Lower leg skin (tissue), 4 donors: Measurements from ENCODE around the gene NRXN3. TPM values are rescaled to one million over a fixed set of nuclear protein-coding genes. Genes with fewer than 3 reads are reported as not detected.

Experiments used
- DNase-seq, 2 donors: peaks; one replicate each; pipeline ENCODE4 v3.0.0-alpha.2; 2019; ENCODE audit warnings: low spot score in 2 of 2
- H3K4me3 ChIP-seq: fragments of 200-600 bp; sonication (generic); 2 replicates; pipeline ENCODE4 v1.5.1; 2017; ENCODE audit warnings: mild to moderate bottlenecking, low read depth; ENCODE audit not compliant: poor library complexity, severe bottlenecking
- CTCF ChIP-seq, 3 donors: fragments of 450-650 bp; IDR thresholded peaks; one replicate each; pipeline ENCODE4 v1.5.1; 2016; ENCODE audit warnings: antibody characterized with exemption in 3 of 3, mild to moderate bottlenecking in 3 of 3, moderate library complexity in 2 of 3
- POLR2A ChIP-seq, 2 donors: fragments of 450-650 bp; IDR thresholded peaks; one replicate each; pipeline ENCODE4 v1.6.1; 2016 to 2017; ENCODE audit warnings: antibody characterized with exemption in 2 of 2, mild to moderate bottlenecking in 1 of 2, moderate library complexity in 1 of 2
- WGBS, 2 donors: methylation state at CpG; one replicate each; pipeline ENCODE4 v1.1.5; 2018; 5-methylcytosine and 5-hydroxymethylcytosine counted together
- intact Hi-C: fragments of 100-400 bp; cut with DNase I; formaldehyde crosslinking; loops from one replicate; pipeline ENCODE4 v1.15.0; 2023; ENCODE audit warnings: low total_unique reads
- total RNA-seq, 4 donors: library from RNA; depleted of rRNA; stranded (reverse); fragments of >200 nt; gene quantifications; one replicate each; pipeline ENCODE4 v1.1.0, GENCODE V29; 2016

Gene NRXN3
- total RNA-seq, 4 donors from 2014 or later, result 0.61 to 2.4 (median 1.7) TPM

GRCh38 chr14:78992867-78993266, 822.7 kb downstream of the NRXN3 start:
- 86 to 87% methylated on average over 2 of the region's 2 CpGs for WGBS, 2 donors
- TF ChIP-seq CTCF (IDR thresholded peaks at IDR 0.05), result no peak
- TF ChIP-seq POLR2A (IDR thresholded peaks at IDR 0.05), result no peak
- H3K4me3 ChIP-seq, result no peak overlapping the region
- no peak for DNase-seq
- intact Hi-C loops, result no loop called here

GRCh38 chr14:78997811-78998210, 827.6 kb downstream of the NRXN3 start:
- no peak for DNase-seq
- intact Hi-C loops, result no loop called here
- H3K4me3 ChIP-seq, result no peak overlapping the region
- no peak for TF ChIP-seq CTCF (IDR thresholded peaks at IDR 0.05)
- TF ChIP-seq POLR2A (IDR thresholded peaks at IDR 0.05), result no peak
- WGBS, 2 donors, result 56 to 62% methylated on average over 1 of the region's 1 CpG

GRCh38 chr14:79009286-79009685, 839.1 kb downstream of the NRXN3 start:
- no peak overlapping the region for H3K4me3 ChIP-seq
- intact Hi-C loops, result no loop called here
- no peak for DNase-seq
- WGBS, 2 donors, result 70 to 71% methylated on average over 2 of the region's 2 CpGs
- TF ChIP-seq CTCF (IDR thresholded peaks at IDR 0.05) (no peak), POLR2A (IDR thresholded peaks at IDR 0.05) (no peak)

GRCh38 chr14:79011091-79011919, 841.1 kb downstream of the NRXN3 start:
- 38 to 44% methylated on average over 8 of the region's 8 CpGs for WGBS, 2 donors
- intact Hi-C loops, result no loop called here
- DNase-seq, result no peak
- H3K4me3 ChIP-seq, result no peak overlapping the region
- TF ChIP-seq POLR2A (IDR thresholded peaks at IDR 0.05), result no peak
- no peak for TF ChIP-seq CTCF (IDR thresholded peaks at IDR 0.05)

- DNase-seq, result no peak
- TF ChIP-seq POLR2A (IDR thresholded peaks at IDR 0.05) (no peak), CTCF (IDR thresholded peaks at IDR 0.05) (no peak)
- intact Hi-C loops, result no loop called here
- H3K4me3 ChIP-seq, result no peak overlapping the region
These were observed 841.7 kb downstream of the NRXN3 start for GRCh38 chr14:79011920-79012204.
